Measurements from ENCODE around the gene CLOCK. TPM values are rescaled to one million over a fixed set of nuclear protein-coding genes. Genes with fewer than 3 reads are reported as not detected.
A peak's percentile ranks its signal among the peaks of the same experiment; 100 is the strongest.

Gene CLOCK
- total RNA-seq, 1 experiment from 2014 or later = 53.0 TPM

DNA sequence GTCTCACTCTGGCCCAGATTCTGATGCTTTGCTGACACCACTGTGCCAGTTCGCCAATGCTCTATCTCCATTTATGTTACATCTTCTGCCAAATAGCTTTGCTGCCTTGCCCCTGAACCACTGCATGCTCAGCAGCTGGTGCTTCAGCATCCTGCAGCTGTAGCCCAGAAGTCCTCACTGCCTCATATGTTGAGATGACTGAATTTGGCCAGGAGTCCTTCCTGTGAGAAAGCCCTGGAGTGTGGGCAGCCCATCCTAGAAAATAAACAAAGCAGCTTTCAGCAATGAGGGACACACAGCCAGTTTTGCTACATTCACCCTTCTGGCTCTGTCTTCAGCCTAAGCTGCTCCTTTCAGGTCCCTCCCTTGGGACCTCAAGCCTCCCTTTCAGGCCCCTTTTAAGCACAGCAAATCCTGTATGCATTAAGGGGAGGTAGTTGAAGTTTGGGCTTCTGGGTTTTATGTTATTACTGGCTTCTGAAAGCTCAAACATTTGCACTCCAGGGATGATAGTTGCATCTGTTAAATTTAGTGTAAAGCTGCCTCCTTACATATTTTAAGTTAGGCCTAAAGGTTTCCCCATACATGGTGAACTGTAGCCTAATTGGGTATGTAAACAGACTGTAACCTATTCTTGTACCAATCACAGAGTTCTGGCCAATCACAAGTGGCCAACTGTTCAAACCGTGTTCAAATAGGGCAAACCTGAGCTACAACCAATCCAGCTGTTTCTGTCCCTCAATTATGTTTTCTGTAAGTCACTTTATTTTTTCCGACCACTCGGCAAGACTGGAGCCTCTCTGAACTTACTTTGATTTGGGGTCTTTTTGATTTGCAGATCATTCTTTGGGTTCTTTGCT, 153.0 kb downstream of the CLOCK start:
- H3K36me3 ChIP-seq = peaks cover 29% of the 10 kb centered on the region
- no peaks in the 10 kb centered on the region for H3K27me3 ChIP-seq (replicated peaks)
- peaks cover 15% of the 10 kb centered on the region for H3K4me1 ChIP-seq (replicated peaks)
- 0 out of 2 replicates have a peak, but pooled peaks cover 2% of the 10 kb centered on the region for H3K9me3 ChIP-seq (replicated peaks)
- no peak overlapping the region for H3K27ac ChIP-seq
- H3K4me3 ChIP-seq = no peak overlapping the region
- DNase-seq (ENCODE audit: low read depth in 1 of 2, low spot score in 2 of 2) = no peak

DNA sequence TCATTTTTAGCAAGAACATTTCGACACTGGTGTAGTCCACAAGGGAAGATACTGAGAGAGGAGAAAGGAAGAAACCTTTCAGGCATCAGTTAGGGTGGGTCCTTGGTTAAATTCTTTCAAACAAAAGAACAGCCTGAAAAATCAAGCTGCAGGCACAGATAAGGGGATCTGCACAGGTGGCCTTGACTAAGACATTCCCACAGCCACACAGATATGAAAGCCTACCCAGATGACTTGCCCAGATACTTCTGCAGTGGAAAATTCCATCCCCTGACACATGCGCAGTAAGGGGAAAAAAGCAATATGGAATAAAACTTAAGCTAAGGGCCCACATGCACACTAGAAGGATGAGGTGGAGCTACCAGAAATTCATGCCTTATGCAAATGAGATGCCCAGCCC, 159.9 kb downstream of the CLOCK start:
- Histone ChIP-seq H3K36me3 (no peaks in the 10 kb centered on the region), H3K4me3 (no peak overlapping the region), H3K9me3 (replicated peaks) (no peaks in the 10 kb centered on the region), H3K27me3 (replicated peaks) (no peaks in the 10 kb centered on the region), H3K4me1 (replicated peaks) (peaks cover 13% of the 10 kb centered on the region), H3K27ac (no peak overlapping the region)
- DNase-seq (ENCODE audit: low read depth in 1 of 2, low spot score in 2 of 2) = no peak

DNA sequence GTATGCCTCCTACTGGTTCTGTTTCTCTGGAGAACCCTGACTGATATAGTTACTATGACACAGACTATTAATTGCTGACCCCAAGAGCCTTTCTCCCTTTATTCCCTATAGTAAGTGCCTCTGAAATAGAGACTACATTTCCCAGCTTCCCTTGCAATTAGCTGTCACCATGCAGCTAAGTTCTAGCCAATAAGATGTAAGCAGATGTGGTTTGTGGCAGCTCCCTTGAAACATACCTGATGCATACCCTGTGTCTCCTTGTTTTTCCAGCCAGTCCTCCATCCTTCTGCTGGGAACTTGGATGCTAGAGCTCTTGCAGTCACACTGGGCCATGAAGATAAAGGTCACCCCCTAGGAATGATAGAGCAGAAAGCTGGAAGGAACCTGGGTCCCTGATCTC, 160.6 kb downstream of the CLOCK start:
- Histone ChIP-seq H3K4me3 (no peak overlapping the region), H3K27me3 (replicated peaks) (no peaks in the 10 kb centered on the region), H3K4me1 (replicated peaks) (peaks cover 13% of the 10 kb centered on the region), H3K9me3 (replicated peaks) (no peaks in the 10 kb centered on the region), H3K27ac (no peak overlapping the region), H3K36me3 (no peaks in the 10 kb centered on the region)
- peak in 1 of 2 experiments; percentile 27 for DNase-seq (ENCODE audit: low read depth in 1 of 2, low spot score in 2 of 2)

DNA sequence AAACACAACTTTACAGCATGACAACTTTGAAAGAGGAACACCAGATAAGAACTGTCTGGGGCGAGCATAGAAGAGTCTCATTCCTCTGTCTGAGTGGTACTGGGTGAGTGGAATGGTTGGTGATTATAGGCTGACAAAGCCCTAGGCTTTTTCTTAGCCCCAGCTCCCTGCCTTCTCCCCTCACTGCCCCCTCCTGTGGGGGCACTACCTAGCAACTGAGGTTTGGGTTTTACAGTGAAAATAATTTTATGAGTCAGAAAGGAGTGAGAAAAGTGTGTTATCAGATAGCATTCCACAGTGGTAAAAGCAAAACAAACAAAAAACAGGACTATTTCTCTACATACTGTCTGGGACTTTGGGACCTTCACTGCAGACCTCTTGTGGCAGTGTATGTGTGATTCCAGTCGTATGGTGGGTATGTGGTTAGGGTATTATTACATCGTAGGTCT, 161.5 kb downstream of the CLOCK start:
- H3K27ac ChIP-seq = no peak overlapping the region
- no peaks in the 10 kb centered on the region for H3K9me3 ChIP-seq (replicated peaks)
- no peak overlapping the region for H3K4me3 ChIP-seq

DNA sequence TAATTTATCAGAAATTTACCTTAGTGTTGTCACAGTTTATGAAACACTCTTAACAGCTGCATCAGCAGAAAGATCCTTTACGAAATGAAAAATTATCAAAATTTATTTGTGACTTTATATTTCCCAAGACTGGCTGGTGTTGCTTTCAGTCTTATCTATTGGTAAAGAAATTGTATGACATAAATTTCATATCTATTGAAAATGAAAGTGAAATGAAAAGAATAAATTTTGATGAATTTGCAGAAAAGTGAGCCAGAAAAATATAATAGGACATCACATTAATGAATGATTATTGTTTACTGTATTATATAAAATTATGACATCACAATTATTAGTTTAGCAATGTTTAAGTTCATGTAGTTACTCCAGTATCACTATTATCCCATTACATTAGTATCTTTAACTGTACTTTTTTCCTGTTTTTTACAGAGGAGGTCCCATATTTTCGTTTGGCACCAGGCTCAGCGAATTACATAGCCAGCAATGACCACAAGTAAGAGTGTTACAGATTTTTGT, 164.2 kb downstream of the CLOCK start:
- no peak for DNase-seq (ENCODE audit: low read depth in 1 of 2, low spot score in 2 of 2)
- H3K27me3 ChIP-seq (replicated peaks) = no peaks in the 10 kb centered on the region
- H3K27ac ChIP-seq = no peak overlapping the region
- H3K4me1 ChIP-seq (replicated peaks) = peaks cover 24% of the 10 kb centered on the region
- H3K4me3 ChIP-seq = no peak overlapping the region
- H3K36me3 ChIP-seq = no peaks in the 10 kb centered on the region
- no peaks in the 10 kb centered on the region for H3K9me3 ChIP-seq (replicated peaks)

More for the DNA sequence above, 161.5 kb downstream of the CLOCK start:
- Histone ChIP-seq H3K4me1 (replicated peaks) (peaks cover 13% of the 10 kb centered on the region), H3K36me3 (no peaks in the 10 kb centered on the region), H3K27me3 (replicated peaks) (no peaks in the 10 kb centered on the region)
- peak; percentile 60 to 75 for DNase-seq (ENCODE audit: low read depth in 1 of 2, low spot score in 2 of 2)

DNA sequence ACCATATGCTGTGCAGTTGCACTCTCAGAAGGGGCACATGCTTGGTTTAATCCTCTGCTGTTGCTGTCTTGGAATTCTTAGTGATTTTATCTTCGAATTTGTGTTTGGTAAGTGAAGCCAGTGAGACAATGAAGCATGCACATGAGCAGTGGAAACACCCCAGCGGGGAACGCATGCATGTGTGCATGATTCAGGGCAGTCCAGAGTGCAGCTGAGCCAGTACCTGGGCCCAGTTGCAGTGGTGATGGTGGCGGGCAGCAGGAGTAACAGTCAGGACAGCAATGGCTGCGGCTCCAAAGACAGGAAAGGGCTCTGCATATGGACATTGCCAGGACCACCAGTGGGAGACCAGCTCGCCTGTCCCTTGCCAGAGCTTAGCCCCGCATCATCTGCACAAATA, 165.2 kb downstream of the CLOCK start:
- no peak overlapping the region for H3K27ac ChIP-seq
- H3K27me3 ChIP-seq (replicated peaks) = no peaks in the 10 kb centered on the region
- H3K9me3 ChIP-seq (replicated peaks) = no peaks in the 10 kb centered on the region
- no peak for DNase-seq (ENCODE audit: low read depth in 1 of 2, low spot score in 2 of 2)
- H3K4me1 ChIP-seq (replicated peaks) = peaks cover 24% of the 10 kb centered on the region
- H3K4me3 ChIP-seq = no peak overlapping the region
- H3K36me3 ChIP-seq = no peaks in the 10 kb centered on the region

DNA sequence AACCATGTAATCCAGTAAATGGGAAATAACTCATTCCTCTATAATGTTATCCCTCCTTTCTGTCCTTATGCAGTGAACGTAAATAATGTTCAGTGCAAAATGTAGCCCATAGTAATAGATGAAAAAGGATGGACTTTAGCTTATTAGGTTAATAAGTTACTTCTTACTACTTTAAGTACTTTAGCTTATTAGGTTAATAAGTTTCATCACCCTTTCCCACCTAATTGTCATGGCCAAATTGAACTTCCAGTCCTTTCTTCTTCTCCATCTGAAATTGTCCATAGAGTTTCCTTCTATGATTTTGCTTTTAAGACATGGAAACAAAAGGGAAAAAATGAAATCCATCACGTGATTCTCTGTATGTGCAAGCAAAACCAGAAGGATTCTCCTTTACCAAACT, 166.1 kb downstream of the CLOCK start:
- Histone ChIP-seq H3K4me1 (replicated peaks) (peaks cover 17% of the 10 kb centered on the region), H3K4me3 (no peak overlapping the region), H3K9me3 (replicated peaks) (no peaks in the 10 kb centered on the region), H3K36me3 (no peaks in the 10 kb centered on the region), H3K27me3 (replicated peaks) (no peaks in the 10 kb centered on the region), H3K27ac (no peak overlapping the region)
- no peak for DNase-seq (ENCODE audit: low read depth in 1 of 2, low spot score in 2 of 2)

DNA sequence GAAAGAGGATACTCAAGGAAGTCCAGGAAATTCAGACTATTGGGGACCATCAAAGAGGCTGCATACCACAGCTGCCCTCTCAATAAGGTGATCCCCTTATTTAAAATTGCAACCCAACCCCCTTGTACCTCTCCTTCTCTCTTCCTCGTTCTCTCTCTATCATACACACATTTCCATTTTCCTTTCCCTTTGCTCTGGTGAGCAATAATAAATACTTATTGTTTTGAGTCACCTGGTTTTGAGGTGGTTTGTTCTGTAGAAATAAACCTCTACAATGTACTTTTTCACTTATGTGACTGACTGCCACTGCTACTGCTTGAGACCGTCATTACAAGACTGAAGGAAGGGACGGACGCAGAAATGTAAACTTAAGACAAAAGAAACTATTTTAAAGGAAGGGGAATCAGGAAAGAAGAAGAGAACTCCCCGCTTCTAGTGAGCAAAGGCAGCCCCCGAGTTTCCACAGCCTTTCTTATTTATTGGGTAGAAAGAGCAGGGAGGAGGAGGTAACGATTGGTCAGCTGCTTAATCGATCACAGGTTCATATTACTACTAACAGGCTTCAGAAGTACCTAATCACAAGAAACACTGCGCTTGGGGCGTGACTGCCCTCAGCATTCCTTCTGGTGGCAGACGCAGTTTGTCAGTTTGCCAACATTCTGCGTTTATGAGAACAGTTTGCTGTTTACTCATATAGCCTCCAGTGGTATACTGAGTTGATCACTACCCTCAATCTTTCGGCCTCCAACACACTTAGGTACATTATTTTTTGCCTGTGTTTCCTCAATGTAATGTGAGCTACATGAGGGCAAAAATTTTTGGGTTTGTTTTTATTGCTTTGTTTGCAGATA, 167.9 kb downstream of the CLOCK start:
- no peaks in the 10 kb centered on the region for H3K36me3 ChIP-seq
- no peaks in the 10 kb centered on the region for H3K9me3 ChIP-seq (replicated peaks)
- no peak overlapping the region for H3K27ac ChIP-seq
- DNase-seq (ENCODE audit: low read depth in 1 of 2, low spot score in 2 of 2) = peak; percentile 46 to 57
- H3K27me3 ChIP-seq (replicated peaks) = no peaks in the 10 kb centered on the region
- peaks cover 10% of the 10 kb centered on the region for H3K4me1 ChIP-seq (replicated peaks)
- H3K4me3 ChIP-seq = no peak overlapping the region

Other genes starting within 250 kb of the CLOCK start
- gene SRD5A3, start 200.7 kb downstream of the CLOCK start, total RNA-seq (2014; rRNA removed; shearing (Covaris generic)) = 13.6 and 18.2 TPM in 2 replicates
- gene TMEM165, start 151.0 kb downstream of the CLOCK start, total RNA-seq (2014; rRNA removed; shearing (Covaris generic)) = 178 and 196 TPM in 2 replicates
- not detected in 2 replicates for gene PDCL2, start 45.3 kb upstream of the CLOCK start, total RNA-seq (2014; rRNA removed; shearing (Covaris generic))
- gene NMU, start 89.4 kb upstream of the CLOCK start, total RNA-seq (2014; rRNA removed; shearing (Covaris generic)) = not detected in 2 replicates